GM10248 (cell line): ENCODE results near the gene CSAG3.
"Not testable (repeated sequence)": the region's sequence is repeated elsewhere in the genome, so short reads cannot be mapped to it uniquely, and the experiment has no call there.

Experiments used
- CTCF ChIA-PET: fragments of 300-600 bp; sonication (Branson Sonifier 250); formaldehyde crosslinking; extraction: SDS; loops from one replicate; lab custom pipeline; 2021; ENCODE audit warnings: antibody characterized with exemption; lab: Yijun Ruan, JAX
- POLR2A ChIA-PET: fragments of 350-650 bp; sonication (Branson Sonifier 250); formaldehyde crosslinking; extraction: SDS; loops from one replicate; lab custom pipeline; 2020; ENCODE audit warnings: antibody characterized with exemption; lab: Yijun Ruan, JAX
- DNase-seq: peaks from one replicate; pipeline ENCODE4 v3.0.0; 2012; ENCODE audit errors: extremely low spot score
- CTCF ChIP-seq: IDR thresholded peaks from 2 replicates; pipeline ENCODE4 v1.5.1; 2012; ENCODE audit warnings: mild to moderate bottlenecking, low read depth; ENCODE audit errors: extremely low read depth, missing control alignments, control extremely low read depth

The CSAG3 gene

GRCh38 chrX:152738560-152738959 is 20.5 kb upstream of the CSAG3 start:
- TF ChIP-seq CTCF = no peak
- ChIA-PET CTCF (no interaction called here), POLR2A (no interaction called here)
- DNase-seq = no peak

GRCh38 chrX:152753686-152754650 is 5.0 kb upstream of the CSAG3 start, which contains the start of gene MAGEA2:
MAGEA2 (minus strand) TSS chrX:152753842; CDS start chrX:152751363, 2,479 bp downstream.
- CTCF ChIA-PET, POLR2A ChIA-PET: not testable (repeated sequence)

GRCh38 chrX:152754871-152755270 is 4.1 kb upstream of the CSAG3 start:
- POLR2A ChIA-PET, DNase-seq, CTCF ChIA-PET: not testable (repeated sequence)

More at GRCh38 chrX:152753686-152754650, 5.0 kb upstream of the CSAG3 start, which contains the start of gene MAGEA2:
- DNase-seq = not testable (repeated sequence)

GRCh38 chrX:152759544-152759943 is 526 bp downstream of the CSAG3 start:
- POLR2A ChIA-PET, CTCF ChIA-PET, DNase-seq: not testable (repeated sequence)

- DNase-seq, POLR2A ChIA-PET, CTCF ChIA-PET: not testable (repeated sequence)
Observed at GRCh38 chrX:152761582-152761981, 2.6 kb downstream of the CSAG3 start.

GRCh38 chrX:152766562-152766961 is 7.5 kb downstream of the CSAG3 start:
- DNase-seq, CTCF ChIA-PET, POLR2A ChIA-PET: not testable (repeated sequence)

- CTCF ChIA-PET, POLR2A ChIA-PET, DNase-seq: not testable (repeated sequence)
Observed at GRCh38 chrX:152769549-152770289, 10.7 kb downstream of the CSAG3 start, which contains the start of gene MAGEA6. MAGEA6 (minus strand) TSS chrX:152769689; CDS start chrX:152767650, 2,039 bp downstream.

- DNase-seq, CTCF ChIA-PET, POLR2A ChIA-PET: not testable (repeated sequence)
Observed at GRCh38 chrX:152787062-152787461, 28.0 kb downstream of the CSAG3 start.

GRCh38 chrX:152798945-152799344 is 39.9 kb downstream of the CSAG3 start:
- POLR2A ChIA-PET = no interaction called here

More at GRCh38 chrX:152798945-152799344, 39.9 kb downstream of the CSAG3 start:
- DNase-seq = no peak
- CTCF ChIA-PET = interaction anchor here (1.3 kb wide), 1 partner anchor 13 kb away, joined by 4 read pairs; no protein-coding TSS in a partner anchor
- no peak for TF ChIP-seq CTCF
